GM18861 (cell line): ENCODE data around the gene TRABD2B.

Experiments used
- ATAC-seq: cut with Tn5 transposase; IDR thresholded peaks from one replicate; pipeline ENCODE4 v1.9.1; 2021; ENCODE audit not compliant: unreplicated experiment

TRABD2B gene

GRCh38 chr1:47938520-47938919, 58.7 kb downstream of the TRABD2B start:
- ATAC-seq, result no peak

- no peak for ATAC-seq
Measured at GRCh38 chr1:47937586-47938254, 59.5 kb downstream of the TRABD2B start.

GRCh38 chr1:47936916-47937551, 60.2 kb downstream of the TRABD2B start:
- no peak for ATAC-seq

GRCh38 chr1:47935856-47936255, 61.3 kb downstream of the TRABD2B start:
- ATAC-seq, result no peak

GRCh38 chr1:47935163-47935562, 62.0 kb downstream of the TRABD2B start:
- ATAC-seq, result no peak

GRCh38 chr1:47934243-47934805, 62.9 kb downstream of the TRABD2B start:
- no peak for ATAC-seq

- no peak for ATAC-seq
Measured at GRCh38 chr1:47932743-47933142, 64.4 kb downstream of the TRABD2B start.

GRCh38 chr1:47931395-47931794, 65.8 kb downstream of the TRABD2B start:
- ATAC-seq, result no peak

GRCh38 chr1:47930210-47930840, 66.9 kb downstream of the TRABD2B start:
- no peak for ATAC-seq

GRCh38 chr1:47927165-47927564, 70.0 kb downstream of the TRABD2B start:
- no peak for ATAC-seq

- no peak for ATAC-seq
Measured at GRCh38 chr1:47926461-47926999, 70.7 kb downstream of the TRABD2B start.

GRCh38 chr1:47924270-47925048, 72.7 kb downstream of the TRABD2B start:
- no peak for ATAC-seq

- ATAC-seq, result no peak
Measured at GRCh38 chr1:47921935-47922415, 75.2 kb downstream of the TRABD2B start.

GRCh38 chr1:47919113-47919833, 77.9 kb downstream of the TRABD2B start:
- ATAC-seq, result no peak

- no peak for ATAC-seq
Measured at GRCh38 chr1:47918257-47918867, 78.8 kb downstream of the TRABD2B start.

GRCh38 chr1:47917687-47918086, 79.5 kb downstream of the TRABD2B start:
- no peak for ATAC-seq

GRCh38 chr1:47915677-47916353, 81.4 kb downstream of the TRABD2B start:
- ATAC-seq, result no peak

- ATAC-seq, result no peak
Measured at GRCh38 chr1:47914952-47915676, 82.1 kb downstream of the TRABD2B start.
